ENCODE results near the gene KRTAP10-6.
"Not testable (repeated sequence)": the region's sequence is repeated elsewhere in the genome, so short reads cannot be mapped to it uniquely, and the experiment has no call there.

The KRTAP10-6 gene

DNA sequence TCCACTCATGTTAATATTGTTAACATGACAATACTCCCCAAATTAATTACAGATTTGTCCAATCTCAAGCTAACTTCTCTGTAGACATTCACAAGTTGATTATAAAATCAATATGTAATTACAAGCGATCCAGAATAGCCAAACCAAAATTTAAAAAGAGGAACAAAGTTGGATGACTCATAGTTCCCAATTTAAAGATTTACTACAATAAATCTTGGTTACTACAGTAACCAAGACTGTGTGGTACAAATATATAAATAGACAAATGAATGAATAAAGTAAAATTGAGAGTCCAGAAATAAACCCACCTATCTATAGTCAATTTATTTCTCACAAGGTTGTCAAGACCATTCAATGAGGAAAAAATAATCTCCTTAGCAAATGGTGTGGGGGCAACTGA, 25.9 kb downstream of the KRTAP10-6 start:
- H3K9me3 ChIP-seq (ENCODE audit: low read length) = peaks cover 2% of the 10 kb centered on the region
- H2AFZ ChIP-seq (ENCODE audit: low read depth, low read length) = no peak overlapping the region
- H3K4me3 ChIP-seq (ENCODE audit: low read length) = no peak overlapping the region
- no peaks in the 10 kb centered on the region for H3K36me3 ChIP-seq (ENCODE audit: insufficient read depth, low read length)
- peaks cover 2% of the 10 kb centered on the region for H3K27me3 ChIP-seq (ENCODE audit: insufficient read depth, low read length)
- H3K4me1 ChIP-seq (ENCODE audit: insufficient read depth, low read length) = no peaks in the 10 kb centered on the region

GRCh38 chr21:44564886-44565598, 27.3 kb downstream of the KRTAP10-6 start:
- peaks cover 2% of the 10 kb centered on the region for H3K27me3 ChIP-seq (ENCODE audit: insufficient read depth, low read length)
- no peaks in the 10 kb centered on the region for H3K9me3 ChIP-seq (ENCODE audit: low read length)

DNA sequence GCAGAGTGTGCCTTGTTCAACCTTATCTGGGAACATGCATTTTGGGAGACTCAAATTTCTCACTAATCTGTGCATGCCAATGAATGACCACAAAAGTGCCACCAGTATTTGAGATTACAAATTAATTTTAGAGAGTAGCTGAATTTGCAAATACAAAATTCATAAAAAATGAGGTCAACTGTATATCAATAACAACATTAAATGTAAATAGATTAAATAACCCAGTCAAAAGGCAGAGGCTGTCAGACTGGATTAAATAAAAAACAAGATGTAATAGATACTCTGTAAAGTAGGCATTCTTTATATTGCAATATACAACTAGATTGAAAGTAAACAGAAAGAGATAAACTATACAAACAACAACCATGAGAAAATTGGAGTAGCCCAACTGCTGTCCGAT, 28.2 kb downstream of the KRTAP10-6 start:
- Histone ChIP-seq H3K4me3 (ENCODE audit: low read length) (no peak overlapping the region), H3K36me3 (ENCODE audit: insufficient read depth, low read length) (no peaks in the 10 kb centered on the region), H3K9me3 (ENCODE audit: low read length) (no peaks in the 10 kb centered on the region), H3K4me1 (ENCODE audit: insufficient read depth, low read length) (no peaks in the 10 kb centered on the region), H2AFZ (ENCODE audit: low read depth, low read length) (no peak overlapping the region), H3K27me3 (ENCODE audit: insufficient read depth, low read length) (peaks cover 2% of the 10 kb centered on the region)

More at GRCh38 chr21:44564886-44565598, 27.3 kb downstream of the KRTAP10-6 start:
- no peak overlapping the region for H3K4me3 ChIP-seq (ENCODE audit: low read length)
- no peaks in the 10 kb centered on the region for H3K4me1 ChIP-seq (ENCODE audit: insufficient read depth, low read length)
- no peaks in the 10 kb centered on the region for H3K36me3 ChIP-seq (ENCODE audit: insufficient read depth, low read length)
- H2AFZ ChIP-seq (ENCODE audit: low read depth, low read length) = no peak overlapping the region

- H2AFZ ChIP-seq (ENCODE audit: low read depth, low read length) = no peak within 1 kb of the TSS
- no peaks in the 10 kb centered on the region for H3K36me3 ChIP-seq (ENCODE audit: insufficient read depth, low read length)
- H3K4me3 ChIP-seq (ENCODE audit: low read length) = no peak within 1 kb of the TSS
- H3K9me3 ChIP-seq (ENCODE audit: low read length) = no peaks in the 10 kb centered on the region
- H3K27me3 ChIP-seq (ENCODE audit: insufficient read depth, low read length) = peaks cover 2% of the 10 kb centered on the region
- H3K4me1 ChIP-seq (ENCODE audit: insufficient read depth, low read length) = no peaks in the 10 kb centered on the region
Measured at GRCh38 chr21:44558695-44559094, 33.6 kb downstream of the KRTAP10-6 start, which contains the start of gene KRTAP10-3. KRTAP10-3 (minus strand) TSS chr21:44558795; CDS start chr21:44558715, 80 bp downstream.

GRCh38 chr21:44558329-44558675, 34.0 kb downstream of the KRTAP10-6 start:
- not testable (repeated sequence) for H2AFZ ChIP-seq (ENCODE audit: low read depth, low read length); H3K4me1 ChIP-seq (ENCODE audit: insufficient read depth, low read length); H3K4me3 ChIP-seq (ENCODE audit: low read length); H3K36me3 ChIP-seq (ENCODE audit: insufficient read depth, low read length); H3K9me3 ChIP-seq (ENCODE audit: low read length); H3K27me3 ChIP-seq (ENCODE audit: insufficient read depth, low read length)

DNA sequence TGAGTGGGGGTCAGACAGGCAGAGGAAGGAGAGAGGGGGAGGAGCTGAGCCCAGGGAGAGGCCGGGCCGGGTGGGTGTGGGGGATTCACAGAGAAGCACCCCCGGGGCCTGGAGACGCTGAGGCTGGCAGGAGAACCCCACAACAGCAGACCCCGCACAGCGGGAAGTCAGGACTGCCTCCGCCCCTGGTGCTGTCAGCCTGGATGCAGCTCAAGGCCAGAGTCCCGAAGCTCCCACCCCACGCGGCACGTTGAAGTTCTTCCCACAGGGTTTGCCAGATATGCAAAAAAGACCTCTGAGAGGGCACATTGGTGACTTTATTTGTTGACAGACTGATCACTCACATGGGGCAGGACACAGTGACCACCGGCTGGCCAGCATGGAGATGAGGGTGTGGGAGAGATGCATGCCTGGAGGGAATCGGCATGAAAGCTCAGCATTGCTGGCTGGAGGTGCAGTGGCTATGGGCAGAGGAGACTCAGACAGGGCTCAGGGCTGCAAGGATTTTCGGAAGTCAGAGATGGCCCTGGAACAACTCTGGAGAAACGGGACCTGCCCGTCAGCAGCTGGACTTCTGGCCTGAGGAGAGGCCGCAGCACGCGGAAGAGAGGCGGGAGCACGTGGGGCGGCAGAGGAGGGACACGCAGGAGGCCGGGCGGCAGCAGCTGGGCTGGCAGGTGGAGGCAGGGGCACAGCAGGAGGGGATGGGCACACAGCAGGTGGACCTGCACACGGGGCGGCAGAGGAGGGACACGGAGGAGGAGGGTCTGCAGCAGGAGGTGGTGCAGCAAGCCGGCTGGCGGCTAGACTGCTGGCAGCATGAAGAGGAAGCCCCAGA, 34.6 kb downstream of the KRTAP10-6 start:
- Histone ChIP-seq H3K27me3 (ENCODE audit: insufficient read depth, low read length) (peaks cover 2% of the 10 kb centered on the region), H3K4me1 (ENCODE audit: insufficient read depth, low read length) (no peaks in the 10 kb centered on the region), H3K4me3 (ENCODE audit: low read length) (no peak overlapping the region), H3K9me3 (ENCODE audit: low read length) (no peaks in the 10 kb centered on the region), H3K36me3 (ENCODE audit: insufficient read depth, low read length) (no peaks in the 10 kb centered on the region), H2AFZ (ENCODE audit: low read depth, low read length) (no peak overlapping the region)

GRCh38 chr21:44556879-44557278, 35.4 kb downstream of the KRTAP10-6 start:
- peaks cover 2% of the 10 kb centered on the region for H3K27me3 ChIP-seq (ENCODE audit: insufficient read depth, low read length)
- no peak overlapping the region for H2AFZ ChIP-seq (ENCODE audit: low read depth, low read length)
- no peak overlapping the region for H3K4me3 ChIP-seq (ENCODE audit: low read length)
- peaks cover 3% of the 10 kb centered on the region for H3K4me1 ChIP-seq (ENCODE audit: insufficient read depth, low read length)
- no peaks in the 10 kb centered on the region for H3K9me3 ChIP-seq (ENCODE audit: low read length)
- H3K36me3 ChIP-seq (ENCODE audit: insufficient read depth, low read length) = no peaks in the 10 kb centered on the region

- Histone ChIP-seq H2AFZ (ENCODE audit: low read depth, low read length) (no peak overlapping the region), H3K9me3 (ENCODE audit: low read length) (no peaks in the 10 kb centered on the region), H3K36me3 (ENCODE audit: insufficient read depth, low read length) (no peaks in the 10 kb centered on the region), H3K4me1 (ENCODE audit: insufficient read depth, low read length) (peaks cover 5% of the 10 kb centered on the region), H3K4me3 (ENCODE audit: low read length) (no peak overlapping the region), H3K27me3 (ENCODE audit: insufficient read depth, low read length) (peaks cover 2% of the 10 kb centered on the region)
Measured at GRCh38 chr21:44555200-44555875, 37.0 kb downstream of the KRTAP10-6 start.

GRCh38 chr21:44552681-44553080, 39.6 kb downstream of the KRTAP10-6 start:
- Histone ChIP-seq H3K27me3 (ENCODE audit: insufficient read depth, low read length) (peaks cover 2% of the 10 kb centered on the region), H3K4me3 (ENCODE audit: low read length) (no peak overlapping the region), H3K36me3 (ENCODE audit: insufficient read depth, low read length) (no peaks in the 10 kb centered on the region), H3K4me1 (ENCODE audit: insufficient read depth, low read length) (peaks cover 22% of the 10 kb centered on the region), H3K9me3 (ENCODE audit: low read length) (peaks cover 2% of the 10 kb centered on the region), H2AFZ (ENCODE audit: low read depth, low read length) (no peak overlapping the region)

GRCh38 chr21:44552136-44552535, 40.2 kb downstream of the KRTAP10-6 start:
- peaks cover 2% of the 10 kb centered on the region for H3K27me3 ChIP-seq (ENCODE audit: insufficient read depth, low read length)

DNA sequence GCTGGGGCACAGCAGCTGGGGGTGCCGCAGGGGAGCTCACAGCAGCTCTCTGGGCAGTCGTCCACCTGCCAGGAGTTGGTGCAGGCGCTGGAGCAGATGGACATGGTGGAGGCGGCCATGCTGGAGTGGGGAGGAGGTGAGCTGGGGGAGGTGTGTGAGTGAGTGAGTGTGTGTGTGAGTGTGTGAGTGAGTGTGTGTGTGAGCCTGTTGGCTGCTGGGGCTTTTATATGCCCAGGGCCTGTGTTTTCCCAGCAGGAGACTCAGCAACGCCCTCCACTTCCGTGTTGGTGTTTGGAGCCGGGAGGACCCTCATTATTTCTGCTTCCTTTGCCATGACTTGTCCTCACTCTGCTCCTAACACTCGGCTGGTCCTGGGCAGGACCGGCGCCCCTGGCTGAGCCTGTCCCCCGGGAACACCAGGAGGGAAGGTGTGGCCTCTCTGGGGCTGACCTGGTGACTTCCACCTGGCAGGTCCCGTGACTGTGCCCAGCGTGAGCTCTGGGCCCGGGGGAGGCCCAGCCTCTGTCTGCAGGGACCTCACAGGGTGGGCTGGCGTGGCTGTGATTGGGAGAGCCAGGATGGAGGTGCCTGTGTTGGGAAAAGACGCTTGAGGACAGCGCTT, 40.9 kb downstream of the KRTAP10-6 start, which contains the start of gene KRTAP10-2:
TSS of gene KRTAP10-2 (minus strand) at position 166 of the 622 bp plus-strand sequence. CDS start at position 119, 47 bp downstream.
- Histone ChIP-seq H3K27me3 (ENCODE audit: insufficient read depth, low read length) (peaks cover 2% of the 10 kb centered on the region), H3K4me3 (ENCODE audit: low read length) (no peak within 1 kb of the TSS), H2AFZ (ENCODE audit: low read depth, low read length) (no peak within 1 kb of the TSS), H3K4me1 (ENCODE audit: insufficient read depth, low read length) (peaks cover 22% of the 10 kb centered on the region), H3K36me3 (ENCODE audit: insufficient read depth, low read length) (no peaks in the 10 kb centered on the region), H3K9me3 (ENCODE audit: low read length) (peaks cover 6% of the 10 kb centered on the region)

More at GRCh38 chr21:44552136-44552535, 40.2 kb downstream of the KRTAP10-6 start:
- Histone ChIP-seq H3K36me3 (ENCODE audit: insufficient read depth, low read length) (no peaks in the 10 kb centered on the region), H3K4me3 (ENCODE audit: low read length) (no peak overlapping the region), H3K9me3 (ENCODE audit: low read length) (peaks cover 4% of the 10 kb centered on the region), H2AFZ (ENCODE audit: low read depth, low read length) (no peak overlapping the region), H3K4me1 (ENCODE audit: insufficient read depth, low read length) (peaks cover 22% of the 10 kb centered on the region)

DNA sequence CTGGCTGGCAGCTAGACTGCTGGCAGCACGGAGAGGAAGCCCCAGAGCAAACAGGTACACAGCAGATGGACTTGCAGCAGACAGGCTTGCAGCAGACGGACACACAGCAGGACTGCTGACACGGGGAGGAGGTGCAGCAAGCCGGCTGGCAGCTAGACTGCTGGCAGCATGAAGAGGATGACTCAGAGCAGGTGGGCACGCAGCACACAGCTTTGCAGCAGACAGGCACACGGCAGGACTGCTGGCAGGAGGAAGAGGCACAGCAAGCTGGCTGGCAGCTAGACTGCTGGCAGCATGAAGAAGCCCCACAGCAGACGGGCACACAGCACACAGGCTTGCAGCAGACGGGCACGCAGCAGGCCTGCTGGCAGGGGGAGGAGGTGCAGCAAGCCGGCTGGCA, 41.5 kb downstream of the KRTAP10-6 start:
- Histone ChIP-seq H3K4me1 (ENCODE audit: insufficient read depth, low read length) (peaks cover 22% of the 10 kb centered on the region), H3K36me3 (ENCODE audit: insufficient read depth, low read length) (no peaks in the 10 kb centered on the region), H3K27me3 (ENCODE audit: insufficient read depth, low read length) (peaks cover 2% of the 10 kb centered on the region), H2AFZ (ENCODE audit: low read depth, low read length) (no peak overlapping the region), H3K4me3 (ENCODE audit: low read length) (no peak overlapping the region), H3K9me3 (ENCODE audit: low read length) (peaks cover 6% of the 10 kb centered on the region)
